Measurements from ENCODE around the gene NUP93. TPM values are rescaled to one million over a fixed set of nuclear protein-coding genes. Genes with fewer than 3 reads are reported as not detected.

Gene NUP93
- total RNA-seq, 2 experiments from 2014 or later: 161 to 172 TPM

GRCh38 chr16:56773532-56773931 lies 43.6 kb downstream of the NUP93 start:
- H3K9me3 Mint-ChIP-seq: no peaks in the 10 kb centered on the region
- H3K27me3 Mint-ChIP-seq (ENCODE audit: low read depth): no peaks in the 10 kb centered on the region
- no peak overlapping the region for H3K27ac Mint-ChIP-seq
- intact Hi-C loops (cut with micrococcal nuclease): no loop called here
- CTCF ChIA-PET: no interaction called here
- no peak overlapping the region for H3K4me3 Mint-ChIP-seq
- DNase-seq: no peak
- H3K4me1 Mint-ChIP-seq (ENCODE audit: low read depth): peaks cover 23% of the 10 kb centered on the region
- peaks cover 1% of the 10 kb centered on the region for H3K36me3 Mint-ChIP-seq (ENCODE audit: low read depth)

- Mint-ChIP-seq H3K36me3 (ENCODE audit: low read depth) (peaks cover 1% of the 10 kb centered on the region), H3K4me3 (no peak overlapping the region), H3K9me3 (no peaks in the 10 kb centered on the region), H3K27ac (no peak overlapping the region), H3K27me3 (ENCODE audit: low read depth) (no peaks in the 10 kb centered on the region), H3K4me1 (ENCODE audit: low read depth) (peaks cover 23% of the 10 kb centered on the region)
- DNase-seq: no peak
- CTCF ChIA-PET: no interaction called here
- intact Hi-C loops (cut with micrococcal nuclease): no loop called here
These were observed 44.2 kb downstream of the NUP93 start for GRCh38 chr16:56774016-56774680.

DNA sequence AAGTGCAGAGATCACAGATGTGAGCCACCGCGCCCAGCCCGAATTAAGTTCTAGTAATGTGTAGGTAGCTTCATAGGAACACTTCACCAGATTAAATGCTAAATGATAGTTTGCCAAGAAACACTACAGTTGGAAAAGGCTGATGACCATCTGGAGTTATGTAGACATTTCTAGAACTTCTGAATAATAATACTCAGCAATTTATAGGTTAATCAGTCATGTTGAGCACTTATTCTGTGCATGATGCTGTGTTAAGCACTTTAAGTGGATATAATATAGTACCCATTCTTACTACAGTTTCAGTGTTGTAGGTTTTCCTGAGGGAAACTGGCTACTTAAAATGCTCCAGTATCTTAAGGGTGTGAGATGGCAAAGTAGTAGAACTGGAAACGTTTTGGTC lies 45.2 kb downstream of the NUP93 start:
- H3K27ac Mint-ChIP-seq: no peak overlapping the region
- no peaks in the 10 kb centered on the region for H3K27me3 Mint-ChIP-seq (ENCODE audit: low read depth)
- peaks cover 26% of the 10 kb centered on the region for H3K4me1 Mint-ChIP-seq (ENCODE audit: low read depth)
- CTCF ChIA-PET: no interaction called here
- no peaks in the 10 kb centered on the region for H3K9me3 Mint-ChIP-seq
- H3K36me3 Mint-ChIP-seq (ENCODE audit: low read depth): peaks cover 1% of the 10 kb centered on the region
- no peak for DNase-seq
- no peak overlapping the region for H3K4me3 Mint-ChIP-seq
- intact Hi-C loops (cut with micrococcal nuclease): no loop called here

DNA sequence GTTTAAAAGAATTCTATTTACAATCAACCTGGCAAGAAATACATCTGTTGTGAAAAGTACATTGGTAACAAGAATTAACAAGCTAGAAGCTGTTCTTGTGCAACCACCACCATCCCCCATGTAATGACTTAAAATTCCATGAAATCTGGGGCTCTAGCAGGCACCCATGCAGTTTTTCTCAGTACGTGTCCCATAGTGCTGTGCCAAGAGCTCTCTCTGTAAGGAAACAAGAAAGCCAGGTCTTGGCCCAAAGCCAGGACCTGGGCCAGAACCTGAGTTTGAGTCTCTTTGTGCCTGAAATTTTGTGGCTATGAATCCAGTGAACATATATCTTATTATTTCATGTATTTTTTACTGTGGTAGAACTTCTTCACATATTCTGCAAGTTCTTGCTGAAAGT lies 46.6 kb downstream of the NUP93 start:
- intact Hi-C loops (cut with micrococcal nuclease): no loop called here
- no peaks in the 10 kb centered on the region for H3K27me3 Mint-ChIP-seq (ENCODE audit: low read depth)
- peaks cover 21% of the 10 kb centered on the region for H3K4me1 Mint-ChIP-seq (ENCODE audit: low read depth)
- H3K27ac Mint-ChIP-seq: no peak overlapping the region
- no peak for DNase-seq
- peaks cover 1% of the 10 kb centered on the region for H3K36me3 Mint-ChIP-seq (ENCODE audit: low read depth)
- CTCF ChIA-PET: interaction anchor here (0.7 kb wide), 1 partner anchor 103 kb away, joined by 3 read pairs; no protein-coding TSS in a partner anchor
- no peaks in the 10 kb centered on the region for H3K9me3 Mint-ChIP-seq
- H3K4me3 Mint-ChIP-seq: no peak overlapping the region

DNA sequence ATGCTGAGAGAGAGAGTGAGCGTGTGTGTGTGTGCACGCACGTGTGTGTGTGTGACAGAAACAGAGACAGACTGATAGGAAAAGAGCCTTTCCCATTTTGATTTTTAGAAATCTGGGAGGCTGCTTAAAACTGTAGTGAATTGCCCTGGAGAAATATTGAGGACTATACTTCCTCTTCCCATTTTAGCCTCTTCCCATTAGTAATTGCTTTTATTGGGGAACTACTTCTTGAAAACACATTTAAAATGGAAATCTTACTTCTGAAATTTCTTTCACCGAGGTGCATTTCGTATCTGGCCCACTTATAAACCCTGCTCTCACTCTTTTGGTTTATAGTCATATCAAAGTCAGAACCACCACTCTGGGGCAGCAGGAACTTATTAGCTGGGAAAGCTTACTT lies 47.1 kb downstream of the NUP93 start:
- no peak overlapping the region for H3K27ac Mint-ChIP-seq
- no peak for DNase-seq
- intact Hi-C loops (cut with micrococcal nuclease): no loop called here
- peaks cover 17% of the 10 kb centered on the region for H3K4me1 Mint-ChIP-seq (ENCODE audit: low read depth)
- peaks cover 1% of the 10 kb centered on the region for H3K36me3 Mint-ChIP-seq (ENCODE audit: low read depth)
- H3K4me3 Mint-ChIP-seq: no peak overlapping the region
- CTCF ChIA-PET: no interaction called here
- no peaks in the 10 kb centered on the region for H3K9me3 Mint-ChIP-seq
- H3K27me3 Mint-ChIP-seq (ENCODE audit: low read depth): no peaks in the 10 kb centered on the region

DNA sequence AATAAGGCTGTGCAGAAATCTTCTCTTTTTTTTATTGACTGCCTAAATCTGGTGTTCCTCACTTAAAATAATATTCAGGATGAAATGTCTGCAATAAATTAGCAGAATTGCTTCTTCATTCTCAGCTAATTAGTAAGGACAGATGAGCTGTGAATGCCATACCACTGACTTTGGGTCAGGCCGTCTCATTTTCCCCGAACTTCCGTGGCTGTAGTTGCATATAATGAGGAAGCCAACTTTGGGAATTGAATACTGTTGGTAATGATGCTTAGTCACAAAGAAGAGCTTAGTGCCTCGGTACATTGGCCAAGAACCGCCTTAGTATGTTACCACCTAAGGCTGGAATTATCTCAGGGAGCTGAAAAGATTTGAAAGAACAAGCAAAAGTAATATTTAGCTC lies 47.6 kb downstream of the NUP93 start:
- no peak for DNase-seq
- Mint-ChIP-seq H3K4me3 (no peak overlapping the region), H3K4me1 (ENCODE audit: low read depth) (peaks cover 14% of the 10 kb centered on the region), H3K27me3 (ENCODE audit: low read depth) (no peaks in the 10 kb centered on the region), H3K9me3 (no peaks in the 10 kb centered on the region), H3K36me3 (ENCODE audit: low read depth) (peaks cover 1% of the 10 kb centered on the region), H3K27ac (no peak overlapping the region)
- intact Hi-C loops (cut with micrococcal nuclease): no loop called here
- CTCF ChIA-PET: no interaction called here

DNA sequence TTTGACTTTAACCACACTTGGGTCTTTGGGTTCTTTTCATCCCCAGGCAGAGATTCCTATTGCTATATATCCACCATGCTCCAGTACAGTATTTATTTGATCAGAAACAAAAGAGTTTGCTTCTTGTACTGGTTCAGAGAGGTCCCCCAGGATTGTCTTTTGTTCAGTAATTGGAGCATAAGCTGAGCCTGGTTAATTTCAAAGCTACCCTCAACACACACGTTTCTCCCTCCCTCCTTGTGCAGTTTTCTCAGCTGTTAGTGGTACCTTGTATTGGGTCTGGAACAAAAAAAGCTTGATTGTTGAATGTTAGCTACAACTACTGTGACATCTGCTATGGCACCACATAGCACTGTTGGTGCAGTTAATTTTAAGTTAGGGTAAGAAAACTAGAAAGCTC lies 50.0 kb downstream of the NUP93 start:
- H3K36me3 Mint-ChIP-seq (ENCODE audit: low read depth): no peaks in the 10 kb centered on the region
- no peak overlapping the region for H3K4me3 Mint-ChIP-seq
- no peaks in the 10 kb centered on the region for H3K27me3 Mint-ChIP-seq (ENCODE audit: low read depth)
- intact Hi-C loops (cut with micrococcal nuclease): no loop called here
- DNase-seq: no peak
- CTCF ChIA-PET: no interaction called here
- H3K4me1 Mint-ChIP-seq (ENCODE audit: low read depth): peaks cover 20% of the 10 kb centered on the region
- no peaks in the 10 kb centered on the region for H3K9me3 Mint-ChIP-seq
- H3K27ac Mint-ChIP-seq: no peak overlapping the region

DNA sequence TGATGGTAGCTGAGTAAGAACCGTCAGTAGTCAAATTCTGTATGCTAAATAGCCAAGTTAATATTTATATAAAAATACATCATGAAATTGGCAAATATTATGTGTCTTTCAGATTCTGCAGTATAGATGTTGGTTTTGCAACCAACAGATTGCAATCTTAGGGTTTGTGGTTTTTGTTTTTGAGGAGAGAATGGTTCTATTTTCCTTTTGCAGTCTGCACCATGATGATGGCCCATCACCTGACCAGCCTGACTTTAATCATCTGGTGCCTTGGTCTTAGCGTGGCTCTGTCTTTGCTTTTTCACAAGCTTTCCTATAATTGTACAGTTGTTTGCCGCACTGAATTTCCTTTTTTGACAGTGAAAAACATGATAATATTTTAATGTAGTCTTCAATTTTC lies 50.7 kb downstream of the NUP93 start:
- Mint-ChIP-seq H3K27ac (no peak overlapping the region), H3K4me3 (no peak overlapping the region), H3K36me3 (ENCODE audit: low read depth) (no peaks in the 10 kb centered on the region), H3K27me3 (ENCODE audit: low read depth) (no peaks in the 10 kb centered on the region), H3K9me3 (no peaks in the 10 kb centered on the region), H3K4me1 (ENCODE audit: low read depth) (peaks cover 20% of the 10 kb centered on the region)
- DNase-seq: no peak
- intact Hi-C loops (cut with micrococcal nuclease): no loop called here
- CTCF ChIA-PET: no interaction called here

- DNase-seq: no peak
- no peak overlapping the region for H3K4me3 Mint-ChIP-seq
- H3K4me1 Mint-ChIP-seq (ENCODE audit: low read depth): peaks cover 20% of the 10 kb centered on the region
- H3K27me3 Mint-ChIP-seq (ENCODE audit: low read depth): no peaks in the 10 kb centered on the region
- no peak overlapping the region for H3K27ac Mint-ChIP-seq
- no peaks in the 10 kb centered on the region for H3K9me3 Mint-ChIP-seq
- peaks cover 2% of the 10 kb centered on the region for H3K36me3 Mint-ChIP-seq (ENCODE audit: low read depth)
- intact Hi-C loops (cut with micrococcal nuclease): no loop called here
- CTCF ChIA-PET: no interaction called here
These were observed 51.6 kb downstream of the NUP93 start for GRCh38 chr16:56781528-56781961.

DNA sequence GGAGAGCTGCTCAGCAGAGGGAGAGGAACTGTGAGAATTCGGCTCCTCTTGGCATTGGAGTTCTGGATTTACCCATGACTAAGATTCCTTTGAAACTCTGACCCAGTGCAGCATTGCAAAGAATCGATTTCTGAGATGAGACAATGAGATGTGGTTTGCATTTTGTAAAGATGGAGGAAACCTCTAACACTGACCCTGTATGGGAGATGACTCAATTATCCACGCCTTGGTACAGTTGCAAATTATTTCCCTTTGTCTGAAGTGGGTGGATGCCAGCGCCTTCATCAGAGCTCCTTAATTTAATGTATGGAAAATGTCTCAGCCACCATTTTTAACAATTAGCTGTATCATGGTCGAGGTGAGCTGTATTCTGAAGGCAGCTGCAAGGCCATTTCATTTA lies 53.4 kb downstream of the NUP93 start:
- no peaks in the 10 kb centered on the region for H3K9me3 Mint-ChIP-seq
- peaks cover 14% of the 10 kb centered on the region for H3K4me1 Mint-ChIP-seq (ENCODE audit: low read depth)
- no peak overlapping the region for H3K27ac Mint-ChIP-seq
- no peak overlapping the region for H3K4me3 Mint-ChIP-seq
- DNase-seq: no peak
- CTCF ChIA-PET: interaction anchor here (0.6 to 1.2 kb wide), 3 partner anchors 12 to 155 kb away, joined by 3 read pairs; no protein-coding TSS in a partner anchor
- peaks cover 2% of the 10 kb centered on the region for H3K36me3 Mint-ChIP-seq (ENCODE audit: low read depth)
- intact Hi-C loops (cut with micrococcal nuclease): no loop called here
- no peaks in the 10 kb centered on the region for H3K27me3 Mint-ChIP-seq (ENCODE audit: low read depth)

DNA sequence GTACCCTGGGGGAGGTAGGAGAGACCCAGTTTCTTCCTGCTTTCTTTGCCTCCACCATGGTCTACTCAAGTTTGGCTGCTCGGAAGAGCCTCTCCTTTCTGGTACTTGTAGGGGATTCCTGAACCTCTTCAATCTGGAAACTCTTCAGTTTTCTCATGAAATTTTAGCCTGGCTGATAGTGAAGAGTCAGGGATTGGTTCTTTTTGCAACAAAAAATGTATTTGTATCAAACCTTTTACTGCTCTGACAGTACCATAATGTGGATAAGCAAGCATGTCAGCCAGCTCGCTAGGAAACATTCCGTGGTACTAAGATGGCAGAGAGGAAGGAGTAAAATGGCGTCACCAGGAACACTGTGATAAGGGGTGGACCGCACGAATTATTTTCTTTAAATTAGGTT lies 55.4 kb downstream of the NUP93 start:
- H3K4me1 Mint-ChIP-seq (ENCODE audit: low read depth): peaks cover 10% of the 10 kb centered on the region
- H3K36me3 Mint-ChIP-seq (ENCODE audit: low read depth): peaks cover 2% of the 10 kb centered on the region
- DNase-seq: no peak
- H3K27ac Mint-ChIP-seq: no peak overlapping the region
- no peaks in the 10 kb centered on the region for H3K9me3 Mint-ChIP-seq
- CTCF ChIA-PET: interaction anchor here (1.4 kb wide), 1 partner anchor 209 kb away, joined by 4 read pairs; no protein-coding TSS in a partner anchor
- H3K27me3 Mint-ChIP-seq (ENCODE audit: low read depth): no peaks in the 10 kb centered on the region
- H3K4me3 Mint-ChIP-seq: no peak overlapping the region
- intact Hi-C loops (cut with micrococcal nuclease): no loop called here

DNA sequence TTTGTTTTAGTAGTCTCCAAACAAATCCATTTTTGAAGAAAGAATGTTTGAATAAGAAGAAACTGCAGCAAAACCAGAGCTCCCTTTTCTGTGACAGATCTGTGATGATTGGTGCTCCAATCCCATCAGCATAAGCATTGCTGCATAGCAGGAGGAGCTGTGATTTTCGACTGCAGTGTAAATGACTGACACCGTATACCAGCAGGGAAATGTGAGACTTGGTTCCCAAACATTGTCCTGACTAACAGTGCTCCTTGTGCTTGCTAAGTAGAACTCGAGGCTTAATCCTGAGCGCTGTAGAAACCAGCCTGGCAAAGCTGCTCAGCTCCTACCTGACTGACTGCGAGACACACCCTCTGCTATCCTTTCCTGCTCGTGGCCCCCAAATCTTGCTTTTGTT lies 57.2 kb downstream of the NUP93 start:
- CTCF ChIA-PET: interaction anchor here (1.5 kb wide), 1 partner anchor 8 kb away, joined by 5 read pairs; no protein-coding TSS in a partner anchor
- Mint-ChIP-seq H3K27ac (no peak overlapping the region), H3K27me3 (ENCODE audit: low read depth) (no peaks in the 10 kb centered on the region), H3K9me3 (no peaks in the 10 kb centered on the region), H3K36me3 (ENCODE audit: low read depth) (peaks cover 2% of the 10 kb centered on the region), H3K4me1 (ENCODE audit: low read depth) (peaks cover 8% of the 10 kb centered on the region), H3K4me3 (no peak overlapping the region)
- DNase-seq: no peak
- intact Hi-C loops (cut with micrococcal nuclease): no loop called here

DNA sequence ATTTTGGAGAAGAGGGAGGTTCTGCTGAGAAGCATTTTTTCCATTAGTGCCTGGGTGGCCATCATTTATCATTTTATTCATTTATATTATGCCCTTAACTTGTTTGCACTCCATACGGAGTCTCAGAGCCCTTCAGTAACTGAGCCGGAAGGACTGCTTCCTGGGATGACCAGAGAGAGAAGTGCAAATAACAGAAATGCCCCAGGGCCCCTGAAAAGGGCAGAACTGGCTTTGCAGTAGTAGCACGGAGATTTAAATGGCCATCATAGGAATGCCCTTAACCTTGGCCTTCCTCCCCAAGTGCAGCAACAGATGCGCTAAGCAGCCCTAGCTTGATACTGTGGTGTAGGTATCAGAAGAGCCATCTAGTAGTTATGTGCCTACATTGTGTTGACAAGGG lies 58.5 kb downstream of the NUP93 start:
- intact Hi-C loops (cut with micrococcal nuclease): no loop called here

More for the DNA sequence above, 58.5 kb downstream of the NUP93 start:
- no peak for DNase-seq
- Mint-ChIP-seq H3K36me3 (ENCODE audit: low read depth) (peaks cover 2% of the 10 kb centered on the region), H3K27me3 (ENCODE audit: low read depth) (no peaks in the 10 kb centered on the region), H3K4me3 (no peak overlapping the region), H3K4me1 (ENCODE audit: low read depth) (peaks cover 3% of the 10 kb centered on the region), H3K9me3 (no peaks in the 10 kb centered on the region), H3K27ac (no peak overlapping the region)
- CTCF ChIA-PET: interaction anchor here (0.6 kb wide), 2 partner anchors 78 to 200 kb away, joined by 3 to 4 read pairs; no protein-coding TSS in a partner anchor

Measured in activated naive CD4-positive, alpha-beta T cell treated with anti-CD3 and anti-CD28 coated beads for 36 hours (primary cell).